DND-41 (cell line): Measurements from ENCODE around the gene C14orf180.

Experiments used
- CTCF ChIP-seq: IDR thresholded peaks from 2 replicates; pipeline ENCODE4 v1.5.1; 2012; ENCODE audit warnings: borderline replicate concordance, low read length, moderate library complexity, mild to moderate bottlenecking; ENCODE audit not compliant: poor library complexity, severe bottlenecking; ENCODE audit errors: extremely low read depth
- EZH2 ChIP-seq: IDR thresholded peaks from 3 replicates; pipeline ENCODE4 v1.6.1; 2012; ENCODE audit warnings: borderline replicate concordance, low read depth, mild to moderate bottlenecking, moderate library complexity, low read length, inconsistent platforms; ENCODE audit not compliant: severe bottlenecking

DNA sequence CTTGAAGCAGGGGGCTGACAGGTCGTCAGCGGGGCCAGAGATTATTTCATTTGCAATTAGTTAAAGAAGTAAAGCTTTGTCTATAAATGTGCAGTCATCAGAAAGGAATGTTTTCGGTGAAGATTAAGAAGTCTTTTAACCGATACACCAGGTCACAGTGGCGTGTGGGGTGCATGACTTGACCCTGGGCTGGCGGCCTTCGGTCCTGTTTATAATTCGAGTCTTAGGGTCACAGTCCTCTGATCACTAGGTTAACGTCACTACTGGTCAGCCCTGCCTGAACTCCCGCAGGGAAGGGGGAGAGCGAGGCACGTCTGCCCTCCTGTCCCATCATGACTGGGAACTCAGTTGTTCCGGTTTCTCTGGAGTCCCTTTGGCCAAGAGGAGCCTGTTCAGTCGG lies 5.0 kb upstream of the C14orf180 start:
- no peak for TF ChIP-seq CTCF
- no peak for TF ChIP-seq EZH2
